Activated naive CD4-positive, alpha-beta T cell treated with anti-CD3 and anti-CD28 coated beads, Interleukin-2, amount 10 ng/mL, durations not matched to agents 7 days and 5 days (primary cell): ENCODE data around the gene ATP9A.

ENCODE experiments used
- CTCF ChIA-PET: fragments of 350-600 bp; sonication (Branson Sonifier 250); formaldehyde crosslinking; loops from one replicate; lab custom pipeline; 2021; ENCODE audit warnings: antibody characterized with exemption; lab: Charles Lee
- DNase-seq: peaks from one replicate; pipeline ENCODE4 v3.0.0-alpha.2; 2020
- H3K27ac Mint-ChIP-seq: one replicate; pipeline ENCODE4 v1.8.0; 2021; ENCODE audit warnings: mild to moderate bottlenecking, moderate library complexity, mixed read lengths
- H3K27me3 Mint-ChIP-seq: one replicate; pipeline ENCODE4 v1.8.0; 2021; ENCODE audit warnings: mild to moderate bottlenecking, mixed read lengths
- H3K36me3 Mint-ChIP-seq: one replicate; pipeline ENCODE4 v1.8.0; 2021; ENCODE audit warnings: mixed read lengths
- H3K4me1 Mint-ChIP-seq: one replicate; pipeline ENCODE4 v1.8.0; 2021; ENCODE audit warnings: mixed read lengths
- H3K4me3 Mint-ChIP-seq: one replicate; pipeline ENCODE4 v1.8.0; 2021; ENCODE audit warnings: mild to moderate bottlenecking, moderate library complexity, mixed read lengths
- H3K9me3 Mint-ChIP-seq: one replicate; pipeline ENCODE4 v1.8.0; 2021; ENCODE audit warnings: mixed read lengths

Gene ATP9A

DNA sequence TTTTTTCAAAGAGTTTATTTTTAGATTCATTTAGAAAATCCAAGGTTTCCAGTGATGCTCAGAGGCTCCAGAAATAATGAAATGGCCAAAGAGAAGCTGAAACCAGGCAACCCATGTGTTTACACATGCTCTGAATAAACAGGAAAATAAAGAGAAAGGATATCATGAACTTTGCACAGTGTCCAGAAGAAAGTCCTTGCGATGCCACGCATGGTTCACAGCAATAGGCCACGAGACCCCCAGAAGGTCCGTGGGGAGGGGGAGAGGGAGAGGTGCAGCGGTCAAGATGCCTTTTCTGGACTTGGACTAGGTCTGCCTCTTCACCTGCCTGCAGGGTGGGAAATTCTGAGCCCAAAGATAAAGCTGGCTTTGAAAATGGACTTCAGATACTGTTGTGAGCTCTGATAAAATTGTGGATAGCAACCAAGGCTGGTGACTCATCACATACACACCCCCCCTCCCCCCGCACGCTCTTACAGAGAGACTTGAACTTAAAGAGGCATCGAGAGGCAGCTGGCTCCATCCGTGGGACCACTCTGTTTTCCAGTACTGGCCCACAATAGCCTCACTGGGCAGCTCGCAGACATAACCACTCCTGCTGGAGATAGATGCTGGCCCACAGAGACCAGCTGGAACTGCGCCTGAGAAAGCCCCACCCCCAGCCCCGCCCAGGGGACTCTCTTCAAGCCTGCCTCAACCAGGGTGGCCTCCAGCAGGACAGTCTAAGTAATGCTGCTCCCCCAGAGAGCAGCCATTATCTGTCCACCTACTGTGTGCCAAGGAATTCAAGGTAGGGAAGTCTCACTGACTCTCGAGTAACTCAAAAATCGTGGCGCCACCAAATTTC is 204.5 kb downstream of the ATP9A start:
- no peak overlapping the region for H3K27ac Mint-ChIP-seq
- CTCF ChIA-PET = interaction anchor here (0.7 to 1.9 kb wide), 3 partner anchors 8 to 179 kb away, joined by 3 to 5 read pairs (median 3); no protein-coding TSS in a partner anchor
- H3K4me1 Mint-ChIP-seq = peaks cover 20% of the 10 kb centered on the region
- H3K4me3 Mint-ChIP-seq = no peak overlapping the region
- DNase-seq = no peak
- H3K27me3 Mint-ChIP-seq = peaks cover 91% of the 10 kb centered on the region
- no peaks in the 10 kb centered on the region for H3K36me3 Mint-ChIP-seq
- H3K9me3 Mint-ChIP-seq = no peaks in the 10 kb centered on the region

DNA sequence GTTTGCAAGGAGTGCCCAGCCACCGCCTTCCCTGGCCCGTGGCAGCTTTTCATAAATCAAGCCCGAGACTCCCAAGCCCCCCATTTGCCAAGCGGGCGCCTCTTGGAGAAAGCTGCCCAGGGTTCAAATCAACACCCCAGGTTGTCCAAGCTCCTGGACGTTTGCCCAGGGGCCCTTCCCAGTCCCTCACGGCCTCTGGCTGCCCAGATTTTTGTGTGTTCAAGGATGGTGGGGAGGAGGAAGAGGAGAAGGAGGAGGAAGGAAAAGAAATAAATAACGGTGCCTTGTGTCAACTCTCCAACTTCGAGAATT is 205.1 kb downstream of the ATP9A start:
- peaks cover 20% of the 10 kb centered on the region for H3K4me1 Mint-ChIP-seq
- H3K36me3 Mint-ChIP-seq = no peaks in the 10 kb centered on the region
- H3K27me3 Mint-ChIP-seq = peaks cover 88% of the 10 kb centered on the region
- H3K9me3 Mint-ChIP-seq = no peaks in the 10 kb centered on the region
- no peak for DNase-seq
- CTCF ChIA-PET = interaction anchor here (0.6 to 1.9 kb wide), 6 partner anchors 9 to 178 kb away, joined by 3 to 5 read pairs (median 3); no protein-coding TSS in a partner anchor
- no peak overlapping the region for H3K27ac Mint-ChIP-seq
- H3K4me3 Mint-ChIP-seq = no peak overlapping the region

DNA sequence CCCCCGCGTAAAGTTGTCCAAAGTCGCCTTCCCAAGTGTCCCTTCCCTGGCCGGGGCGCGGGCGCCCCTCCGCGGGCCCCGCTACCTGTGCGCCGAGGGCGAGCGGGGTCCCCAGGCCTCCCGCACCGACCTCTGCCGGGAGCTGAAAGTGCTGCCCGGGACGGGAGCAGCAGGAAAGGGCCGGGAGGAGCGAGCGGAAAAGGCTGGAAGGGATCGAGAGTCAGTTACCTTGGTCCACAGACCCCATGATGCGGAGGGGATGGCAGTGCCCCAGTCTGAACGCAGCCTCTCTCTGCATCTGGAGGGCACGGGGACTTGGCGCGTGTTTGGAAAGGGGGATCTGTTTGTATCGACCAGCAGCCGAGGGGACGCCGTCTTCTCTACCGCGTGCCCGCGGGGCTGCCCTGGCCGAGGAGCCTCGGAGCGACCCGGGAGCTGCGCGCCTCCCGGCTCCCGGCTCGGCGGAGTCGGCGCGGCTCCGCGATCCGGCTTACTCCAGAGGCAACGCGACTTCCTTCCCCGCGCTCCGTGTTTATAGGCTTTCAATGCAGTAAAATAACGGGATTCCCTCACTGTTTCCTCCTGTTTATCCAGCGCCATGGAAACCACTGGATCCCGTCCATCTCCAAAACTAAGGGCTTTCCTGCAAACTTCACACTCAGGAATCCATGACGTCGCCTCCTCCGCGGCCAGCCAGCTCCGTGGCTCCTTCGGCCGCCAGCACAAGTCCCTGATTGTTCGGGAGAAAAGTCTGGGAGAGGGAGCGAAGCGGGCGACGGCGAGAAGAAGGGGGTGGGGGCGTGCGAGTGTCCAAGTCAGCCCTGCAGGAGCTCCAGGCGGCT is 205.6 kb downstream of the ATP9A start:
- peaks cover 20% of the 10 kb centered on the region for H3K4me1 Mint-ChIP-seq
- no peak overlapping the region for H3K27ac Mint-ChIP-seq
- peaks cover 88% of the 10 kb centered on the region for H3K27me3 Mint-ChIP-seq
- CTCF ChIA-PET = interaction anchor here (0.6 to 1.9 kb wide), 5 partner anchors 8 to 177 kb away, joined by 3 to 5 read pairs (median 3); no protein-coding TSS in a partner anchor
- no peaks in the 10 kb centered on the region for H3K36me3 Mint-ChIP-seq
- peak overlapping the region; percentile 47 for H3K4me3 Mint-ChIP-seq
- peak; percentile 34 for DNase-seq
- no peaks in the 10 kb centered on the region for H3K9me3 Mint-ChIP-seq

DNA sequence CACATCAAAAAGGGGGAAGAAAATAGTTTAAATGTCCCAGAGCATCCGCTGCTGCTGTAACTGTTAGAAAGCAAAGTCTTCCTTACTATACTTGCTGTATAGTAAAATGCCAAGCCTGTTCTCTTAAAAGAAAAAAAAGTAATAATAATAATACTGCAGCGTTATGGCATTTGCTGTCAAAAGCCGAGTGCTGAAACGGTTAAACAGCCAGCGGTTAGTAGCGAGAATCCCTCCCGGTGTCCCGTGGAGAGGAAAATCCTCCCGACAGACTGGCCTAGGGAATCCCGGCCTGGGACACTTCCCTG is 206.2 kb downstream of the ATP9A start:
- no peak overlapping the region for H3K27ac Mint-ChIP-seq
- H3K27me3 Mint-ChIP-seq = peaks cover 90% of the 10 kb centered on the region
- no peak for DNase-seq
- H3K36me3 Mint-ChIP-seq = no peaks in the 10 kb centered on the region
- CTCF ChIA-PET = interaction anchor here (1.3 kb wide), 1 partner anchor 48 kb away, joined by 3 read pairs; no protein-coding TSS in a partner anchor
- H3K4me3 Mint-ChIP-seq = peak overlapping the region; percentile 41
- H3K9me3 Mint-ChIP-seq = no peaks in the 10 kb centered on the region
- peaks cover 20% of the 10 kb centered on the region for H3K4me1 Mint-ChIP-seq

DNA sequence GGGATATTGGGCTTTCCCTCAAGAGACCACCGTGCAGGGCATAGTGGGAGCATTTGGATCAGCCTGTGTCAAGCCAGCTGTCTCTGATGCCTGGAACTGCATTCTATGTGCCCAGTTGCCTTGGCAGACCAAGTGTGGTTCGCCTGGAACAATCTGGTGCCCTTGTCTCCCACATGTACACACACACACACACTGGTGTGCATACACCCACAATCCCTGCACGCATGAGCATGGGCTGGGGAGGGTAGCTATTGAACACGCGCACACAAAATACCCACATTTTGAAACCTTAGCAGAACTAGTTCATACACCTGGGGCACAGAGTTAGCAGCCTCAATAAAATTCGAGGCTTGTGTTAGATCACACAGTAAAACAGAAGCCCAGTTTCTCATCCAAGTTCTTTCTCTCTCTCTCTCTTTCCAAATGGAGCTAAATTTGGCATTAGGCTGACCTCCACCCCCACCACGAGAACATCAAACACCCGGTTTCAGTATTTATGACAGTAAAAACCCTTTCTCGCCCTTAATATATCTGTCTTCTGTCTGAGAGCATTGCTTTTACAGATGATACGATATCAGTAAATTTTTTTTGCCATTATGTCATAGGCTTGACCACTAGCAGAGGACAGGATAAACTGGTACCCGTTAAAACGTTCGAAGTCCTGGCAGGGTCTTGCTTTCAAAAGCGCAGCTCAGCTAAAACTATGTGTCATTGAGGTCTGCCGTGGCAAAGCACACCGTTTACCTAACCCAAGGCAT is 207.5 kb downstream of the ATP9A start:
- no peak overlapping the region for H3K4me3 Mint-ChIP-seq
- no peak for DNase-seq
- peaks cover 20% of the 10 kb centered on the region for H3K4me1 Mint-ChIP-seq
- no peaks in the 10 kb centered on the region for H3K36me3 Mint-ChIP-seq
- H3K9me3 Mint-ChIP-seq = no peaks in the 10 kb centered on the region
- H3K27ac Mint-ChIP-seq = no peak overlapping the region
- CTCF ChIA-PET = no interaction called here
- H3K27me3 Mint-ChIP-seq = peaks cover 90% of the 10 kb centered on the region

DNA sequence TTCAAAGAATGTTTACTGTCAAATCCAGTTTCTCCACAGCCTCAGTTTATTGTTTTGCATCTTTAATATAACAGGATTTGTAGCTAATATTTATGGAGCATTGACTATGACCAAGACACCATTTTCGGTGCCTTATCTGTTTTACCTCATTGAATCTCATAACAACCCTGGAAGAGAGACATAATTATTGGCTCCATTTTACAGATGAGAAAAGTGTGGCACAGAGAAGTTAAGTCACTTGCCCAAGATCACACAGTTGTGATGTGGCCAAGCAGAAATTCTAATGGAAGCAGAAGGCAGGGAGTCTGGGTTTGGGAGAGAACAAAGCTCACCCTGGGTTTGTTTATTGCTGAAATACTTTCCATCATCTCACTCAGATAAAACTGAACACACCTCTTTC is 208.1 kb downstream of the ATP9A start:
- CTCF ChIA-PET = no interaction called here
- peaks cover 88% of the 10 kb centered on the region for H3K27me3 Mint-ChIP-seq
- no peaks in the 10 kb centered on the region for H3K36me3 Mint-ChIP-seq
- DNase-seq = no peak
- H3K4me3 Mint-ChIP-seq = no peak overlapping the region
- no peaks in the 10 kb centered on the region for H3K9me3 Mint-ChIP-seq
- no peak overlapping the region for H3K27ac Mint-ChIP-seq
- peaks cover 20% of the 10 kb centered on the region for H3K4me1 Mint-ChIP-seq

DNA sequence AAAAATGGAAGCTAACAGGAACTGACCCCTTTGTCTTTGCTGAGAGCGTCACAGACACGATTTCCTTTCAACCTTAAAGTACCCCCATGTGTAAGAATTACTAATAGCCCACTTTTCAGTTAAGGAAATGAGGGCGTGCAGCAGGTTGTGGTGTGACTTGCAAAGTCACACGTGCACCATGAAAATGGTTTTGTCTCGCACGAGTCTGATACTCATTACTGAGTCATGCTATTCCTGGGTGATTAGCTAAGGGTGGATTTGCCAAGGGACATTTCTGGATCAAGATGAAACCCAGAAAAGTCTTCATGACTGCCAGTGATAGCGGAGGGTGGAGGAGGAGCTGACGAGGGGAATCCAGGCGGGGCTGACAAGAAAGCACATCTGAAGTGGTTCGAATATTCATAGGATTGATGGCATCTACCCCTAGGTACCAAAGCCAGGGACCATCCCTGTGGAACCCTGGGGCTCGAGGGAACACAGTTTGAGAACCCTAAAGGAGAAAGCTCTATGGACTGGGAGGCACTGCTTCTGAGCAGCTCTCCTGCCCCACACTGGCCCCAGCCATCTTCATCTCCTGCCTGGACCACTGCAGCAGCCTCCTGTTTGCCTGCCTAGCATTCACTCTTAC is 213.5 kb downstream of the ATP9A start:
- CTCF ChIA-PET = interaction anchor here (0.7 to 1.2 kb wide), 4 partner anchors 8 to 40 kb away, joined by 3 to 5 read pairs (median 4); partner anchors contain the start of gene NFATC2
- DNase-seq = no peak
- no peak overlapping the region for H3K4me3 Mint-ChIP-seq
- no peaks in the 10 kb centered on the region for H3K9me3 Mint-ChIP-seq
- H3K36me3 Mint-ChIP-seq = no peaks in the 10 kb centered on the region
- H3K27ac Mint-ChIP-seq = no peak overlapping the region
- no peaks in the 10 kb centered on the region for H3K4me1 Mint-ChIP-seq
- H3K27me3 Mint-ChIP-seq = peaks cover 50% of the 10 kb centered on the region

DNA sequence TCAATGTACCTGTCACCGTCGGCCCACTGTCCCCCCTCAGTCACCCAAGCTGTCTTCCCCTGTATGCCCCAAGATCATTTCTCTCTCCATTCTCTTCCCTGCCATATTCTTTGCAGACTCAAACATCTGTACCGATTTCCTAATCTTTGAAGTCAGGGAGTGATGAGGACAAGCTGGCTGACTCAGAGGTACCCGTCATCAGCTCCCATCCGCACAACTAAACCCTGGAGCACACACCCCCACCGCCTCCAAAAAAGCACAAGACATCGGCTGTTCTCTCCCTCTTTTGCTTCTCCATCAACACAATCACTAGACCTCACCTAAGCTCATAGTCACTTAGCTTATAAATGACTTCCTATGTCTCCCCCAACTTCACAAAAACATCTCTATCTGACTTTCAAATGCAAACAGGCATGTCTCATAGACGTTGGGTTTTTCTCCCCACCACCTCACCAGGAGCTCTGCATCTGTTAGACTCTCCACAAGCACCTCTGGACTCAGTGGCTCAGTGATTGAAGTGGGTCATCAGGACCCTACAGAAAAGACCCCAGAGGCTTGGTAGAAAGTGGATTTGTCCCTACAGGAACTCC is 214.2 kb downstream of the ATP9A start:
- Mint-ChIP-seq H3K4me3 (no peak overlapping the region), H3K9me3 (no peaks in the 10 kb centered on the region), H3K4me1 (no peaks in the 10 kb centered on the region), H3K27ac (no peak overlapping the region), H3K27me3 (peaks cover 48% of the 10 kb centered on the region), H3K36me3 (no peaks in the 10 kb centered on the region)
- CTCF ChIA-PET = interaction anchor here (0.7 to 1.2 kb wide), 4 partner anchors 9 to 41 kb away, joined by 3 to 5 read pairs (median 4); partner anchors contain the start of gene NFATC2
- no peak for DNase-seq

DNA sequence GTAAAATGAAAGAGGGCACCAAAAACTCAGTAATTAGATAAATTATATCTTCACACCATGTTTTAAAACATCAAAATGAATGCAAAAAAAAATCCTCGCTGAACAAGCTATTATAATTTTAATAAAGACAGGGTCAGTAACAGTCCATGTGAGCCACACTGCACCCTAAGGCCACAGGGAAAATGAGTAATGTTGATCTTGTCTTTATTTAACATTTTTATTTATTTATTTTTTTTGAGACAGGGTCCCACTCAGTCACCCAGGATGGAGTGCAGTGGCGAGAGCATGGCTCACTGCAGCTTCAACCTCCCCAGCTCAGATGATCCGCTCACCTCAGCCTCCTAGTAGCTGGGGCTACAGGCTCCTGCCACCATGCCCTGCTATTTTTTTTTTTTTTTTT is 217.0 kb downstream of the ATP9A start:
- H3K4me3 Mint-ChIP-seq = no peak overlapping the region
- CTCF ChIA-PET = interaction anchor here (1.2 kb wide), 1 partner anchor 9 kb away, joined by 4 read pairs; the partner anchor contains the start of gene NFATC2

DNA sequence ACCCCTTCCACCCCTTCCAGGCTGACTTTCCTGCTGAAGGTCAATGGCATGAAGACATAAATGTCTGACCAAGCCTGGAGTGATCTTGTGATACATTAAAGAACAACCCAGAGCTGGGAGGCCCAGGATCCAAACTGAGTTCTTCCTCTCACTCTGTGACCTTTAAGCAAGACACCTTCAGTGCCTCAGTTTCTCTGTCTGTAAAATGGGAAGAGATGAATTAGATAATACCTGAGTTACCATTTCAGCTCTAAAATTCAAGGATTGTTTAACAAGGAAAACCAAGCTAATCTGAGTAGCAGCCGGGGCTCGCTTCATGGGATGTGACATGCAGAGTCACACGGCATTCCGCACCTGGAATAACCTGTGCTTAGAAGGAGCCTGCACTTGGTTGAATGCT is 218.7 kb downstream of the ATP9A start:
- H3K9me3 Mint-ChIP-seq = no peaks in the 10 kb centered on the region
- DNase-seq = no peak
- CTCF ChIA-PET = no interaction called here
- H3K36me3 Mint-ChIP-seq = no peaks in the 10 kb centered on the region
- no peak overlapping the region for H3K27ac Mint-ChIP-seq
- no peaks in the 10 kb centered on the region for H3K4me1 Mint-ChIP-seq
- peaks cover 60% of the 10 kb centered on the region for H3K27me3 Mint-ChIP-seq
- no peak overlapping the region for H3K4me3 Mint-ChIP-seq

More for the DNA sequence above, 217.0 kb downstream of the ATP9A start:
- Mint-ChIP-seq H3K27ac (no peak overlapping the region), H3K4me1 (no peaks in the 10 kb centered on the region), H3K9me3 (no peaks in the 10 kb centered on the region), H3K27me3 (peaks cover 54% of the 10 kb centered on the region), H3K36me3 (no peaks in the 10 kb centered on the region)
- no peak for DNase-seq

DNA sequence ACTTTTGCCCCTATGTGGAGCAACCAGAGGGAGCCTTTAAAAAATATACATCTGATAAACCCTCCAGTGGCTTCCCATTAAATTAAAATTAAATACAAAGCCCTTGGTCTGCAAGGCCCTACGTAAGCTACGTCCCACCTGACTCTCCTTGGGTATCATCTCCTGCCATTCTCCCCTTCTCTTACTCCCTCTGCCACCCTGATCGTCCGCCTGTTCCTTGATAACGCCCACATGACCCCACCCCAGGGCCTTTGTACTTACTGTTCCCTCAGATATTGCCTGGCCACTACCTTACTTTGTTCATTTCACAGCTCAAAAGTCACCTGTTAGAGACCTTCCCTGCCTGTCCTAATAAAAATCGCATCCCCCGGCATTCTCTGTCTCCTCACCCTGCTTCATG is 220.2 kb downstream of the ATP9A start:
- H3K4me3 Mint-ChIP-seq = no peak overlapping the region
- H3K4me1 Mint-ChIP-seq = peaks cover 6% of the 10 kb centered on the region
- H3K27me3 Mint-ChIP-seq = peaks cover 53% of the 10 kb centered on the region
- CTCF ChIA-PET = interaction anchor here (0.6 kb wide), 1 partner anchor 25 kb away, joined by 3 read pairs; no protein-coding TSS in a partner anchor
- no peaks in the 10 kb centered on the region for H3K9me3 Mint-ChIP-seq
- no peak overlapping the region for H3K27ac Mint-ChIP-seq
- no peak for DNase-seq
- no peaks in the 10 kb centered on the region for H3K36me3 Mint-ChIP-seq
